Measurements from ENCODE around the gene C16orf89.
"Not testable (repeated sequence)": the region's sequence is repeated elsewhere in the genome, so short reads cannot be mapped to it uniquely, and the experiment has no call there.

The C16orf89 gene, protein sequence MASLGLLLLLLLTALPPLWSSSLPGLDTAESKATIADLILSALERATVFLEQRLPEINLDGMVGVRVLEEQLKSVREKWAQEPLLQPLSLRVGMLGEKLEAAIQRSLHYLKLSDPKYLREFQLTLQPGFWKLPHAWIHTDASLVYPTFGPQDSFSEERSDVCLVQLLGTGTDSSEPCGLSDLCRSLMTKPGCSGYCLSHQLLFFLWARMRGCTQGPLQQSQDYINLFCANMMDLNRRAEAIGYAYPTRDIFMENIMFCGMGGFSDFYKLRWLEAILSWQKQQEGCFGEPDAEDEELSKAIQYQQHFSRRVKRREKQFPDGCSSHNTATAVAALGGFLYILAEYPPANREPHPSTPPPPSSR

DNA sequence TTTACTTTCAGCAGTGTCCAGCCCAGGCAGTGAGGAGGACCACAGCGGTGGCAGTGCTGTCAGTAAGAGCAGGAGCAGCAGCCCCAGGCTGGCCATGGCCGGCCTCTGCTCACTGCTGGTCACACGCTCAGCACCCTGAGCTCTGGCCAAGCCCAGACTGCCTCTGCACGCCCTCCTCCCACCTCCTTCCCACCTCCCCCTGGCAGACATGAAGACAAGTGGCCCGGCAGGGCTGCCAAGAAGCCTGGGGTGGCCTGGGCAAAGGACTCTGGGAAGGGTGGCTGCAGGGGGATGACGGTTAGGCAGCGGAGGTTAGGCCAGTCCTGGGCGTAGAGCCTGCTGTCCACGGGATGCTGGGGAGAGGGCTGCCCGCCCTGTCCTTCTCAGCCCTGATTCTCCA lies at the start of gene C16orf89:
TSS of gene C16orf89 (minus strand) at position 144 of the 400 bp plus-strand sequence. CDS start at position 96, 48 bp downstream.
- no peak for DNase-seq

DNA sequence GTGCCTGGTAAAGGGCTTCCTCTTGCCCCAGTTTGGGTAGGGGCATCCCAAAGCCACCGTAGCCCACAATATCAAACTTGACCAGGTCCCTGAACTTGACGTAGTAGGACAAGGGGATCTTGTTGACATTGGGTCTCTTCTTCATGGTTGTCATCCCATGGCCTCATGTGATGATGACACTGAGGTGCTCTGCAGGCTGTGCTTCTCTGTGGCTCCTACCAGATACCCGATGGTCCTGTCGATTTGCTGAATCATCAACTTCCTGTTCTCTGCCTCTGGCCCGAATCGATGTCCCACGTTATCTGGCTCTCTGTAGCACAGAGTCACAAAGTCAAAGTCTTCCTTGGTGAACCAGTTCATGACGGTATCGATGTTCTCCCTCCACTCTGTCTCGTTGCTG lies 45.2 kb upstream of the C16orf89 start:
- DNase-seq, result not testable (repeated sequence)

DNA sequence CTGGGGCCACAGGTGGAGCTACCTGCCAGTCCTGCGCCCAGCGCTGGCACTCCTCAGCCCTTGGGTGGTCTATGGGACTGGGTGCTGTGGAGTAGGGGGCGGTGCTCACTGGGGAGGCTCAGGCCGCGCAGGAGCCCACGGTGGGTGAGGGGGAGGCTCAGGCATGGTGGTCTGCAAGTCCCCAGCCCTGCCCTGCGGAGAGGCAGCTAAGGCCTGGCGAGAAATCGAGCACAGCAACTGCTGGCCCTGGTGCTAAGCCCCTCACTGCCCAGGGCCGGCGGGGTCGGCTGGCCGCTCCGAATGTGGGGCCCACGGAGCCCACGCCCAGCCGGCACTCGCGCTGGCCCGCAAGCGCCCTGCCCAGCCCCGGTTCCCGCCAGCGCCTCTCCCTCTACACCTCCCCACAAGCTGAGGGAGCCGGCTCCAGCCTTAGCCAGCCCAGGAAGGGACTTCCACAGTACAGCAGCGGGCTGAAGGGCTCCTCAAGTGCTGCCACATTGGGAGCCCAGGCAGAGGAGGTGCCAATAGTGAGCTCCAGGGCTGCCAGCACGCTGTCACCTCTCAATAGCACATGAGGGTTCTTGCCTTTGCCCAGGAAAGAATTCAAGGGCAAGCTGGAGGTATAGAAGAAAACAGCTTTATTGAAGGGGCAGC lies 42.9 kb upstream of the C16orf89 start:
- no peak for DNase-seq

DNA sequence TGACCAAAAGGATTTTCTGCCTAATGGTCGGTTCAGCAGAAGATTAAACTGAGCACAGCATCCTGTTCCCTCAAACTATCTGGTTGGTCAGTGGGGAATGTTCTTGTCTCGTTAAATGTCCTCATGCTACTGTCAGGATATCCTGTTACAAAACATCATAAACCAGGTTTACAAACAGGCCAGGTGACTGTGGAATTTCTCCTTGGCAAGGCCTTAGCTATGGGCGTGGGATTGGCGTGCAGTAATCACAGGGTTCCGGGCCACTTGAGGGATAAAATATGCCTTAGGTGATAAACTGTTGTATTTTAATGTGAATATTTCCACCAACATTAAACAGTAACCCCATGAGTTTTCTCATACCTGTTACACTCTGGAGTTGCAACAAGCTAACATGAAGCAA lies 39.3 kb upstream of the C16orf89 start:
- DNase-seq, result not testable (repeated sequence)

DNA sequence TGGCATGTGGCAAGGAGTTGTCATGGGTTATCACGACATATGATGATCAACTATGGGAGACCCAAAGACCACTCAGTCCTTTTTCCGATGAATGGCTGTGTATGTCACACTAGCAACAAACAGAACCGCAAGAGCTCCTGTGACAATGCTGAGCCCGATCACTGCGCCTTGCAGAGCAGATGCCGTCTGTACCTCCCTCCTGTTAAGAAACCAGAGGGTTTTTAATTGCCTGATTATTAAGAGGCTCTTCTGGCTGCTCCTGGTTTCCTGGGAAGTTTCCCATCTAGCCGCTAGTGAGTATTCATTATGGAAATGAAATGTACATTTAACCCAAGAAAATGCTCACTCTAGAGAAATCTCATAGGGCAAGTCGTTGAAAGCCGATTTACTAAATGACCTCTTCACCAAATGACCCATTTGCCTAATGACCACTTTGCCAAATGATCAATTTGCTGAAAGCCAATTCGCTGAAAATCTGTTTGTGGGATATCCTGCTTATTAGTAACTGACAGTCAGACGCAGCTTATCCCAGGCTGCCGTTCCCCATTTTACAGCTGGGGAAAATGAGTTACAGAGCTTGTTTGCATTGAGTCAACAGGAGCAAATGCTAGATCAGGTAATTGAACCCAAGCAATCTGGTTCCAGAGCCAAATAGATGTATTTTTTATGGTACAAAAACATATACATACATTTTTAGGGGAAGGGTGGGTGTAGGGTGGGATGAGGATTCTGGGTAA lies 37.7 kb upstream of the C16orf89 start:
- not testable (repeated sequence) for DNase-seq

DNA sequence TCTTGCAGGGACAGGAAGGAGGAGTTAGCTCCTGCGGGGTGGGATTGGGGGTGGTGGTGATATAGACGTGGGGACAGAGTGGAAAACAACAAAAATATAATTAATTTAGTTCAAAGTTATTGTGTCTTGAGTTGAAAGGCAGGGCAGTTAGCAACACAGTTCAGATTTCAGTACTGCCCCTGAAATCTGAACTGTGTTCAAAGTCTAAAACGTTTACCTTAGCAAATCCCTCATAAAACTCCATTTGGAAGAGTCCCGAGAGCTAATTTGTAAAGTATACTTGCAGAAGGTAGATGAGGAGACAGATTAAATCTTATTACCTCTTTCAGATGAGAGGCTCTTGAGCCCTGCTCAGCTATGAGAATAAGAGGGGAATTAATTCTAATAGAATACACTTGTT lies 33.4 kb upstream of the C16orf89 start:
- DNase-seq, result not testable (repeated sequence)

DNA sequence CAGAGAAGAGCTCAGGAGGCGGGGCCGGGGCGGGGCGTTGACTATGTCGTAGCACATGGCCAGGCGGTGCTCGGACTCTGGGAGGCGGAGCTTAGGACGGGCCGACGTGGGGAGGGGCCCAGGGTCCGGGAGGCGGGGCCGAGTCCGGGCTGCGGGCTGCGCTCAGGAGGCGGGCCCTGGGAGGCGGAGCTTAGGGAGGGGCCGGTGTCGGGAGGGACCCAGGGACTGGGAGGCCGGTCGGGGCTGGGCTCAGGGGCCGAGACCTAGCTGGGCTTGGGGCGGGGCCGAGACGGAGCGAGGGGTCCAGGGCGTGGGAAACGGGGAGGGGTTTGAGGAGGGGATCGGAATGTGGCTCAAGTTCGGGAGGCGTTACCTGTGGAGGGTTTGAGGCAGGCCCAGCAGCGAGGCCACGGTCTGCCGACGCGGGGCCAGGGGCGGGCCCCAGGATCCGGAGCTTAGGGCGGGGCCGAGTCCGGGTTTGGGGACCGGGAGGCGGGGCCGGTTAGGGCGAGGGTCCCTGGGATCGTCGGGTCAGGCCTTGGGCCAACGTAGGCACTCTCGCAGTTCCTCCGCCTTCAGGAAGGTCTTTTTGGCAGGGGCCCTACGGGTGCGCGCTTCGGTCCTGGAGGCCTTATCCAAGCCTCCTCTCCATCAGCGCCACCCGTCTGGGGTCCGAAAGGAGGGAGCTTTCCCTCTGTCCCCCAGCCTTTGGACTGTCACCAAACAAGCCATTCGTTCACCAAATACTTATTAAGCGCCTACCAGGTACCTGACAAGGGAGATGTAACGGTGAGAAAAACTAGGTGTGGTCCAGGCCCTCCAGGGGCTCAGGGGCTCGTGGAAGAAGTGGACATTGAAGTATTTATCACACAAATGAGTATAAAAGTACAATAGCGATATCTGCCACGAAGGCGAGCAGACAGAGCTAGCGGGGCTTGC lies 32.7 kb upstream of the C16orf89 start:
- peak; percentile 73 for DNase-seq

DNA sequence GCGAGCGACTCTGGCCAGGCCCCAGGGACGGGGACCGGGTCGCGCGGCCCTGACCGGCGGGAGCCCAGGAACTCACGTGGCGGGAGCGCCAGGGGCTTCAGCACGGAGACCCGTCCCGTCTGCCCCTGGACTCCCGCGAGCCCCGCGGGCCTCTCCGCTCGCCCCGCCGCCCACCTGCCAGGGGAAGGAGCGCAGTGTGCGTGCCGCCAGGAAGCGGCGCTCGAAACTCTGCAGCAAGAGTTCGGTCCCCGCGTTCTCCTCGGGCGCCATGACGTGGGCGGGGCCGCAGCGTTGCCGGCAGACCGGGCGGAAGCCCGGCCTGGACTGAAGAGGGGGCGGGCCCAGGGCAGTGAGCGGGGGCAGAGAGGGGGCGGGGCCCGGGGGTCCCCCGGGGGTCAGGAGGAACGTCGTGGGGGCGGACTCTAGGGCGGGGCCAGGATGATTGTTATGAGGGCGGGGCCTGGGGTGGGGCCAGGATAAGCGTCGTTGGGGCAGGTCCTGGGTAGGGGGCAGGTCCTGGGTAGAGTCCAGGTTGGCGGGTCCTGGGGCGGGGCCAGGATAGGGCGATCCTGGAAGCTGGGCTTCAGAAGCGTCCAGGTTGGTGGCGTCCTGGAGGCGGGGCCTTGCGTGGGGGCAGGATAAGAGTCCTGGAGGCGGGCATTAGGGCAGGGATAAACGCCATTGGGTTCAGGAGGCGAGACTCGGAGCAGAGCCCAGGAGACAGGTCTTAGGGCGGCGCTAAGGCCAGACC lies 31.9 kb upstream of the C16orf89 start, which contains the start of gene EEF2KMT:
TSS of gene EEF2KMT (minus strand) at position 326 of the 751 bp plus-strand sequence. CDS start at position 270, 56 bp downstream.
- peak; percentile 98 for DNase-seq

DNA sequence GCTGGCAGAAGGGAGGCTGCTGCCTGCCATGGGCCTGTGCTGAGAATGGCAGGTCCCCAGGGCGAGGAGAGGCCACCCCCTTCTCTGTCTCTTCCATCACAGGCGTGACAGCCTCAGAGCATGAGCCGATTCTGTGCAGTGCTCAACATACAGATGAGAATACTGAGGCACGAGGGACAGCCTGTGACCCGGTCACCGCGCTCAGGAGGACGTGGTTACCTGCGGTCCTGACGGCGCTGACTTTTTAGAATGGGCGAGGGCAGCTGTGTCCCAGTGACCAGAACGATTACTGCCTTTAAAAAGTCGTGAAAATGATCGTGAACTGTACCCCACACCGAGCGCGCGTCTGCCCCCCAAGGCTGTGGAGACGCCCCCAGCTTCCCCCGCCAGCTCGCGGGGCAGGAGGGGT lies 31.3 kb upstream of the C16orf89 start:
- DNase-seq, result peak; percentile 39

DNA sequence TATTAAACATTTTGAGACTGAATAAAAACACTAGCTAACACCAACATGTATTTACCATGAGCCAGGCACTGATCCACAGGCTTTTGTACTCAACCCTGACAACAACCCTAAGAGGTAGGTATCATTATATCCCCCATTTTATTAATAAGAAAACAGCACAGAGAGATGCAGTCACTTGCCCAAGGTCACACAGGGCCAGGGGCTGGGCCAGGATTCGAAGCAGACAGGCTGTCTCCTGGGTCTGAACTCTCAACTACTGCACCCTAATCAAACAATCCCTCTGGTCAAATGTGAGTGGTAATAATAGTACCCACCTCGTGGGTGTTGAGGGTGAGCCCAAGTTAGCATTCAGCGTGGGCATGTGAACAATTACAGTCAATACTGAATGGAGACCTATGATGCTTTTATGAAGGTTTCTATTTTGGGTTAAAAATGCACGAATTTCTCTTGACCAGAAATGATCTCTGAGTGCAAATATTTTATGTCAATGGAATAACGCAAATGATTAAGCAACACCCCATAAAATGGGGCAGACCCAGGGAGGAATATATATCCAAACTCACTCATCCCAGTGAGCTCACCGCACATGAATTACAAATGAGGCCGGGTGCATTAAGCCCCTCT lies 30.8 kb upstream of the C16orf89 start:
- not testable (repeated sequence) for DNase-seq

DNA sequence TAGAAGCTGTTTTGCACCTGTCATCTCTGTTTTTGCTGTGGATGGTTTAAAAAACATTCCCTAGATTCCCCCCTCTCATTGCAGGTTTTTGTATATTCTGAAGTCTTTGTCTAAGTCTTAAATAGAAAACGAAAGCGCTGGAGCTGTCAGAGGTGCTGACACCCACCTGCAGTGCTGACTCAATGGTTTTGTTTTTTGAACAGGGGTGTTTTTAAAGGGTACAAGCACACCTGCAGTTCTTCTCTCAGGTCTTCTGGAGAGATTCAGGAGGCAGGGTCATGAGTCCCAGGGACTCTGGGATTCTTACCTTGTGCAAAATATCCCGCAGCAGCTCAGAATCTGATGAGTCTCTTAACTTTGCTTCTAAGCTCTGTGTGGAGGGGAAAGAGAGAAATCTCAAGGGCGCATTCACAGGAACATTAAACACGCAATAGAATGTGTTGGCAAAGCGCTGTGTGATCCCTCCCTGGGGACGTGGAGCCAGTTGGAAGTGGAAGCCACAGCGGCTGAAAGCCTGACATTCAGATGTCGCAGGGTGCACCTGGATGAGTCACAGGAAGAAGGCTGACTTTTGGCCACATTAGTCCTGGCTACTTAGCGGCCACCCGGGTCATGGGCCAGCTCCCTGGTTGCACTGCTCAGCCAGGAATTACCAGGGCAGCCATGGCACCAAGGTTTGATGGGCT lies 29.5 kb upstream of the C16orf89 start:
- not testable (repeated sequence) for DNase-seq

DNA sequence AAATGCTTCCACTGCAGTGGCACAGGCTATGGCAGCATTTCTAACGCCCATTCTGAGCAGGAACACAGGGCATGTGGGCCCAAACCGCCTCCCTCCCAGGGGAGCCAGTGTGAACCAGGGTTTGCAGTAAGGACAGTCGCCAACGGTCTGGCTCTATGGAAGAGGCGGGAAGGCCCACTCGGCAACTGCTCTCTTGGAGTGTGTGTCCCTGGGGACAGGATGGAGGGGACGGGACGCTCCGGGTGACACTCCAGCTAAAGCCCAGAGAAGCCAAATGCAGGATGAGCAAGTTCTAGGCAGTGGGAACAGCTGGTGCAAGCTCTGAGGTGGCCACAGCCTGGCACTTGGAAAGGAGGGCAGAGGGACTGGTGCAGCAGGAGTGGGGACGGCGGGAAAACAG lies 28.0 kb upstream of the C16orf89 start:
- DNase-seq, result not testable (repeated sequence)

DNA sequence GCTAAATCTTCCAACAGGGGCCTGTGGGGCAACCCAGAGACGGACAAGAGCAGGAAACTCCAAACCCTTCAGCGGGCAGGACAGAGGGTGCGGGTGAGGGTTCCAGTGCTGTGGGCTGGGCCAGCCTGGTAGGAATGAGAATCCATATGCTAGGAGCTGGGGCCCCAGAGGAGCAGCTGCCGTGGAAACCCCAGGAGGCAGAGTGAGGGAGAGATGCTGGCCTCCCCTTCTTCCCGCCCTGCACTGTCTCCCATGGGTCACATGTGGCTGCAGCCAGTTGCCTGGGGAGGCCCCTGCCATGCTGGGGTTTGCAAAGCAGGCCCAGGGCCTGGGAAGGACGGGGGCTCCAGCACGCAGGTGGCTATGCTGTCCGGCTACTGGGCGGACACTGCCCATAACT lies 27.3 kb upstream of the C16orf89 start:
- not testable (repeated sequence) for DNase-seq

DNA sequence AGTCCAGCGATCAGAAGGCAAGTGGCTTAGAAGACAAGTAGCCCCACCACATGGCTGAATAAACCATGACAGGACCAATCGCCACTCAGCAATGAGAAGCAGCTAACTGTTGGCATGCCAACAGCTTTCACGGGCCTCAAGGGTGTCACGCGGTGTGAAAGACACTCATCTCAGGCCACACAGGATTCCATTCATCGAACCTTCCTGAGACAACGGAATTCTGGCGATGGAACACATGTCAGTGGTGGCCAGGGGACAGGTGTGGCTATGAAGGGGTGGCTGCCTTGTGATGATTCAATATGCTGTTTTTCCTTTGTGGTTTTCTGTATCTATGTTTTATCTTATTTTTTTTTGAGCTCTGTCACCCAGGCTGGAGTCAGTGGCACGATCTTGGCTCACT lies 24.8 kb upstream of the C16orf89 start:
- DNase-seq, result not testable (repeated sequence)

DNA sequence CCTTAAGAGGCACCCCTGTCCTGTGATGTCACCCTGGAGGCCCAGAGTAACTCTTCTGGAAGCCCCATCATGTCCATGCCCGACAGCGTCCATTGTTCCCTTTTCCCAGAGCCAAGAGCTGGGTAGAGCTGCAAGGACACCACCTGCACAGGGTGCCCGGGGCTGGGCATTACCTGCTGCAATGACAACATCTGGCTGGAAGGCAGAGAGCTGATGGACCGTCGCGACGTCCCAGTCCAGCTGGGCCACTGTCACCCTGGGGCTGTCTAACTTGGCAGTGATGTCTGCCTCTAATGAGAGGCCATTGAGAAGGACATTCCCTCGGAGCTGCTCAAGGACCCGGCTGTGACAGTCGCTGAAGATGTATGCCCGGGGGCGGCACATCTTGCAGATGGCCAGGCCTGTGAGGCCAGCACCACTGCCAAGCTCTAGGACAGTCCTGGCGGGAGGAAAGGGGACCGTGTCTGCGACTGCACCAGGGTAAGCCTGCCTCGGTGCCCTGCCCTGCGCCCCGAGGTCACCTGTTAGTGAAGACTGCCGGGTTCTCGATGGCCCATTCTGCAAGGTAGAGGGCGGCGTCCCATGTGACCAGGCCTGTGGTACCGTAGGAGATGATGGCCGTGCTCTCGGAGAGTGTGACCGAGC lies 24.3 kb upstream of the C16orf89 start:
- not testable (repeated sequence) for DNase-seq

DNA sequence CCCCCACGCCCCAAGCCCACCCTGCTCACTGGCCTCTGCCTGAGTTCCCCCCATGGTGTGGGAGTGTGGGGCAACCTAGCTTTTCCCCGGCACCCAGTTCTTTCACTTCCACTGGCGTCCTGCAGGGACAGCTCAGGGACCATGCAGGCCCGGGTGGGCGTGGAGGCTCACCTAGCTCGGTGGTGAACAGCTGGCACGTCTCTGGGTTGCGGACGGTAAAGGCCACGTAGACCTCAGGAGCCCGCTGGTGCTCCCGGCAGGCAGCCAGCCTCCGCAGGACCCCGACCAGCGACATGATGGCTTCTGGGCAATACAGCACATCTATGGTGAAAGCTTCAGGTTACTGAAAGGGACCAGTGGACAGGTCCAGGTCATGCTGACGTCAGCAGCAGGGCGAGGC lies 23.2 kb upstream of the C16orf89 start:
- not testable (repeated sequence) for DNase-seq

DNA sequence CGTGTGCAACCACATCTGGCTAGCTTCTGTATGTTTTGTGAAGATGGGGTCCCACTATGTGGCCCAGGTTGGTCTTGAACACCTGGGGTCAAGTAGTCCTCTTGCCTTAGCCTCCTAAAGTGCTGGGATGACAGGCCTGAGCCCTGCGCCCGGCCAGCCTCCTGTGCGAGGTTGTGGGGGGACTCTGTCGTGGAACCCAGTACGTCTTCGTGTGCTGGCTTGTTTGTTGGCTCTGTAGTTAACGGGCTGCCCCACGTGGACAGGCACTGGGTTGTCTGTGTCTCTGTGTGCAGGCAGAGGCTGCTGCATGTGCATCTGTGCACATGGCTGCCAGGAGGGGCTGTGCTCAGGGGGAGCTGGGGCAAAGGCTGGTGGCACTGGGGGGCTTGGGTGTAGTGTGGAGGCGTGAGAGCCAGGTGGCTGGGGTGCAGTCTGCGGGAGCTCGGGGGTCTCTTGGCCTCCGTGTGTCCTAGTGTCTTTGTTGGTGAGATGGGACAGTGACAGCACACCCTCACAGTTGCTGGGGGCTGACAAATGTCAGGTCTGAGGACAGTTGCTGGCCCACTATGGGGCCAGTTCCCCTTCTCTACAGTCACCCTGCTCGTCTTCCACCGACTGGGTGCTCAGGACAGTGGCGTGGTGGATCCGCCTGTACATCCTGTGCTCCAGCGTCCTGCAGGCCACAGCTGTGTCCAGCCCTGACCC lies 22.5 kb upstream of the C16orf89 start:
- not testable (repeated sequence) for DNase-seq

DNA sequence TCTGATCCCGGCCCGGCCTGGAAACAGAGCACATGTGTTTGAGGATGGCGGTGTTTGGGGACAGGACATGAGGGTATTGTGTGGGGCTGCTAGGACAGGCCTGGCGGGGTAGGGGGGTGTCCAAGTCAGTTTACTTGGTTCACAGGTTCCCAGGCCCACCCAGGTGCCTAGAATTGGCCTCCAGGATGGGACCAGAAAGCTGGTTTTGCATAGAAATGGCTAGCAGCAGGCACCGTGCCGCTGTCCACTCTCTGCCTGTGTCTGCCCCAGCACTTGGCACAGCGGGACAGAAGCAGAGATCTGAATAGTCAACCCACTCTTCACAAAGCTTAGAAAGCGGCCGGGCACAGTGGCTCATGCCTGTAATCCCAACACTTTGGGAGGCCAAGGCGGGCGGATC lies 20.0 kb upstream of the C16orf89 start:
- DNase-seq, result not testable (repeated sequence)

DNA sequence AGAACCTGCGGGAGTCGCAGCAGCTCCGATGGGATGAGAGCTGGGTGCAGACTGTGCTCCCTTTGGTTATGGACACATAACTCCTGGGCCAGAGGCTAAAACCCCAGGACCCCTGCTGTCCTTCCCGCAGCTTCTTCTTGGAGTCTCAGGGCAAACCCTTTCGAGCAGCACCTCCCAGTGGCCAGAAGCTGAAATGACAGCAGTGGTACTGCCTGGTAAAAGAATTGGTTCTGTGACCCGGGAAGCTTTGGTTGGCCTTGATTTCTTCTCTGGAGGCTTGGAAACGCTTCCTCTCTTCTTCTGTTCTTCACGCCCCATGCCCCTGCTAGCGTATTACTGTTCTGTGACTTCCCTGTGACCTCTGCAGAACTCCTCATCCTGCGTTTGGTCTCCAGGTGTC lies 19.0 kb upstream of the C16orf89 start:
- DNase-seq, result peak; percentile 69

Data from activated CD4-positive, alpha-beta T cell treated with anti-CD3 and anti-CD28 coated beads, Interleukin-2, Interleukin-6, amounts not matched to agents 100 ng/mL and 50 ng/mL, durations not matched to agents 16 hours and 8 hours (primary cell).